Measurements from ENCODE around the gene CACNB1.

DNA sequence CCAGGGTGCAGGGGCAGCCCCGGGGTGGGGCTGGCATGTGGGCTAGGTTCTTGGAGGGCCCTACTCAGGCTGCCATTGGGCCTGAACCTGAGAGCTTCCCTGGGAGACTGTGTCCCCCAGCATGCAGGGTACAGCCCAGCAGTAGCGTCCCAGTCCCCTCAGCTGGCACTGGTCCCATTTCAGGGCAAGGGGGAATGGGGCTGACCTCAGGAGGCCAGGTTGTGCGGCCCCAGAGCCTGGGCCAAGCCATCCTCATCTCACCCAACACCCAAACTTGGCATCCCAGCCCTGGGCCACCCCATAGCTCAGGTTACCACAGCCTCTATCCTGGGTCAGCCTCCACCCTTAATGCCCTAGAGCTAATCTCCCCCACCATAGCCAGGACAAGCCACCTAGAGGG is 52.3 kb downstream of the CACNB1 start:
- TF ChIP-seq POLR2AphosphoS5 (IDR thresholded peaks at IDR 0.05) (no peak), POLR2A (IDR thresholded peaks at IDR 0.05) (no peak)
- TF ChIP-seq, protein P1, sequence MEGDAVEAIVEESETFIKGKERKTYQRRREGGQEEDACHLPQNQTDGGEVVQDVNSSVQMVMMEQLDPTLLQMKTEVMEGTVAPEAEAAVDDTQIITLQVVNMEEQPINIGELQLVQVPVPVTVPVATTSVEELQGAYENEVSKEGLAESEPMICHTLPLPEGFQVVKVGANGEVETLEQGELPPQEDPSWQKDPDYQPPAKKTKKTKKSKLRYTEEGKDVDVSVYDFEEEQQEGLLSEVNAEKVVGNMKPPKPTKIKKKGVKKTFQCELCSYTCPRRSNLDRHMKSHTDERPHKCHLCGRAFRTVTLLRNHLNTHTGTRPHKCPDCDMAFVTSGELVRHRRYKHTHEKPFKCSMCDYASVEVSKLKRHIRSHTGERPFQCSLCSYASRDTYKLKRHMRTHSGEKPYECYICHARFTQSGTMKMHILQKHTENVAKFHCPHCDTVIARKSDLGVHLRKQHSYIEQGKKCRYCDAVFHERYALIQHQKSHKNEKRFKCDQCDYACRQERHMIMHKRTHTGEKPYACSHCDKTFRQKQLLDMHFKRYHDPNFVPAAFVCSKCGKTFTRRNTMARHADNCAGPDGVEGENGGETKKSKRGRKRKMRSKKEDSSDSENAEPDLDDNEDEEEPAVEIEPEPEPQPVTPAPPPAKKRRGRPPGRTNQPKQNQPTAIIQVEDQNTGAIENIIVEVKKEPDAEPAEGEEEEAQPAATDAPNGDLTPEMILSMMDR (IDR thresholded peaks at IDR 0.05): no peak
